TTC549 (cell line): Measurements from ENCODE around the gene INCA1.
"Not testable (repeated sequence)": the region's sequence is repeated elsewhere in the genome, so short reads cannot be mapped to it uniquely, and the experiment has no call there.

Experiments used
- FAIRE-seq: peaks from 2 replicates; lab custom pipeline; 2012; peaks lifted over from hg19 to GRCh38; lab: Jason Lieb, UNC

The INCA1 gene, protein sequence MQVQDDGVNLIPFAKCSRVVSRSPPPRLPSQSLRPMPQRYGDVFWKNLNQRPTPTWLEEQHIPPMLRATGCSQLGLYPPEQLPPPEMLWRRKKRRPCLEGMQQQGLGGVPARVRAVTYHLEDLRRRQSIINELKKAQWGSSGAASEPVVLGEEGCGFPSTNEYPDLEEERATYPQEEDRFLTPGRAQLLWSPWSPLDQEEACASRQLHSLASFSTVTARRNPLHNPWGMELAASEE

GRCh38 chr17:4997302-4998026 is at the start of gene INCA1, which contains the start of gene KIF1C:
TSS of gene INCA1 (minus strand) at chr17:4997522. CDS start at chr17:4994437, 3,085 bp downstream.
TSS of gene KIF1C (plus strand) at chr17:4997950. CDS start at chr17:5000247, 2,297 bp downstream.
- no peak for FAIRE-seq

- FAIRE-seq, result no peak
These were observed 48.2 kb upstream of the INCA1 start for GRCh38 chr17:5045496-5045895.

- FAIRE-seq, result no peak
These were observed 47.3 kb upstream of the INCA1 start for GRCh38 chr17:5044630-5045029.

DNA sequence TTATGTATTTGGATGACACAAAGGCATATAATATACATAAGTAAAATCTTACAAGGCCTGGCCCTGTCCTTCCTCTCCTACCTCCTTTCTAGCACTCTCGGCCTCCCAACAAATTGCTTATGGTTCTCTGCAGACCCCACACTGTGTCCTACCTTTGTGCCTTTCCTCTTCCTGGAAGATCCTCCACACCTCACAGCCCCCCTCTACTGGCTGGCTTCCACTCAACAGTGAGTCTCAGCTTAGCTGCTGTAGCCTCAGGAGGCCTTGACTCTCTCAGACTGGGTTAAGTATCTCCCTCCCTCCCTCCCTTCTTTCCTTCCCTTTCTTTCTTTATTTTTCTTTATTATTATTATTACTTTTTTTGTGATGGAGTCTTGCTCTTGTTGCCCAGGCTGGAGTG is 46.2 kb upstream of the INCA1 start:
- FAIRE-seq, result no peak

- FAIRE-seq, result no peak
These were observed 45.1 kb upstream of the INCA1 start for GRCh38 chr17:5042157-5043022.

GRCh38 chr17:5035315-5035714 is 38.0 kb upstream of the INCA1 start, which contains the start of gene SLC52A1:
TSS of gene SLC52A1 (minus strand) at chr17:5035426. CDS start at chr17:5034606, 820 bp downstream.
- FAIRE-seq, result no peak

DNA sequence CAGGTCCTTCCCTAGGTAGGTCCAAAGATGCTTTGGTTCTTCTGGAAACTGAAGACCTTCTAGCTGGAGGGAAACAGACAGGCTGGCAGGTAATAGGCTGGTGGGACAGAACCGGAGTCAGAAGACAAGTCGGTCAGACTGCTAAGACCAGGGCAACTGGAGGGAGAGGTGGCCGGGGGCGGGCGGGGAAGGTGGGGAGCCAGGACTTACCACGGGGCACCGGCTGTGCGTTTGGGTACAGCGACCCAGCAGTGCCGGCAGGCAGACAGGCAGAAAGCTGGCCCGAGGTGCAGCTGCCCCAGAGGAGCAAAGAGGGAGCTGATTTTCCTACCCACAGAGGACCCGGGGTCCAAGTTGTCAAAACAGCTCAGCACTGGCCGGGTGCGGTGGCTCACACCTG is 37.3 kb upstream of the INCA1 start:
- FAIRE-seq, result no peak

- FAIRE-seq, result no peak
These were observed 36.7 kb upstream of the INCA1 start for GRCh38 chr17:5034063-5034462.

GRCh38 chr17:5033352-5034015 is 36.2 kb upstream of the INCA1 start:
- FAIRE-seq, result no peak

GRCh38 chr17:5032865-5033264 is 35.5 kb upstream of the INCA1 start:
- no peak for FAIRE-seq

DNA sequence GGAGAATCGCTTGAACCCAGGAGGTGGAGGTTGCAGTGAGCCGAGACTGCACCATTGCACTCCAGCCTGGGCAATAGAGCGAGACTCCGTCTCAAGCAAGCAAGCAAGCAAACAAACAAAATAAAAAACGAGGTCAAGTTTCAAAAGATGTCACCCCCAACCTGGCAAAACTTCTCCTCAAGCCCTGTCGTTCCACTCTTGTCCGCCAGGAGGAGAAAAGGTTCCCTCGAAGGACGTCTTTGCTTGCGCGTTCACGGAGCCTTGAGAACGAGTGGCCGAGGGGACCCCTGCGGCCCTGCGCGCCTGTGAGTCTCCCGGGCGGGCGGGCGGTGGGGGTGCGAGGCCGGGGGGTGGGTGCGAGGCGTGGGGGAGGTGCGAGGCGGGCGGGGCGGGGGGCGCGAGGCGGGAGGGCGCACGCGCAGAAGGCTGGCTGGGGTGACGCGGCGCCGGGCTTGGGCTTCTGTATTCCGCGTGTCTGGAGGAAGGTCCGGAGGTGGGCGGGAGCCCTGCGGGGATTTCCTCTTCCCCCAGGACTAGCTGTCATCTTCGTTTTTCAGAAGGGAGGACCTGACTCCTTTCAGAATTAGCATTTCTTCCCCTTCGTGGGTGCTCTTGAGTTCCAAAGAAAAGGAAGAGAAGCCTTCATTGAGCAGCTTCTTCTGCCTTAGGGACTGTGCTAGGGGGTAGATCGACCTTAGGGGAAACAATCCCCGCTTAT is 34.2 kb upstream of the INCA1 start:
- FAIRE-seq, result no peak

- not testable (repeated sequence) for FAIRE-seq
These were observed 32.8 kb upstream of the INCA1 start for GRCh38 chr17:5030168-5030567.

GRCh38 chr17:5027916-5028315 is 30.6 kb upstream of the INCA1 start:
- no peak for FAIRE-seq

DNA sequence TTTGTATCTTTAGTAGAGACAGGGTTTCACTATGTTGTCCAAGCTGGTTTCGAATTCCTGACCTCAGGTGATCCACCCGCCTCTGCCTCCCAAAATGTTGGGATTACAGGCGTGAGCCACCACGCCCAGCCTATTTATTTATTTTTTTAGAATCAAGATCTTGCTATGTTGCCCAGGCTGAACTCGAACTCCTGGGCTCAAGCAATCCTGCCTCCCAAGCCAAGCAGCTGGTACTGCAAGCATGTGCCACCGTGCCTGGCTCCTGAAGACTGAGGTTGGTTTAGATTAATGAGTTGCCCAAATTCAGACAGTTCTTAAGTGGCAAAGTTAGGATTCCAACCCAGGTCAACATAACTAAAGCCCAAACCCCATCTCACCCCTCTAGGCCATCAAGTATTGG is 30.0 kb upstream of the INCA1 start:
- no peak for FAIRE-seq

DNA sequence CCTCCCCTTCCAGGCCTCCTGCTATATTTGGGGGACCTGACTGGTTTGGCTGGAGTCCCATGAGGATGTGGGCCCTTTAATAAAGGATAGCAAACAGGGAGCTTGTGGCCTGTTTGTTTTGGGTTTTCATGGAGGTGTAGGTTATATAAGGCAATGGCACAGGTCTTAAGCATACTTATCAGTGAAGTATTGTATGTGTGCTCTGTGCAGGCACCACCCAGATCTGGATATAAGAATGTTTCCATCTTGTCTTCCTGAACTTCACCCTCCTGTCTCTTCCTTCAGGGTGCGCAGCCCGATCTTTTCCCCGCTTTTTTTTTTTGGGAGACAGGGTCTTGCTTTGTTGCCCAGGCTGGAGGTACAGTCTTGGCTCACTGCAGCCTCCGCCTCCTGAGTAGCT is 27.3 kb upstream of the INCA1 start:
- no peak for FAIRE-seq

- no peak for FAIRE-seq
These were observed 26.3 kb upstream of the INCA1 start for GRCh38 chr17:5023588-5024147.

DNA sequence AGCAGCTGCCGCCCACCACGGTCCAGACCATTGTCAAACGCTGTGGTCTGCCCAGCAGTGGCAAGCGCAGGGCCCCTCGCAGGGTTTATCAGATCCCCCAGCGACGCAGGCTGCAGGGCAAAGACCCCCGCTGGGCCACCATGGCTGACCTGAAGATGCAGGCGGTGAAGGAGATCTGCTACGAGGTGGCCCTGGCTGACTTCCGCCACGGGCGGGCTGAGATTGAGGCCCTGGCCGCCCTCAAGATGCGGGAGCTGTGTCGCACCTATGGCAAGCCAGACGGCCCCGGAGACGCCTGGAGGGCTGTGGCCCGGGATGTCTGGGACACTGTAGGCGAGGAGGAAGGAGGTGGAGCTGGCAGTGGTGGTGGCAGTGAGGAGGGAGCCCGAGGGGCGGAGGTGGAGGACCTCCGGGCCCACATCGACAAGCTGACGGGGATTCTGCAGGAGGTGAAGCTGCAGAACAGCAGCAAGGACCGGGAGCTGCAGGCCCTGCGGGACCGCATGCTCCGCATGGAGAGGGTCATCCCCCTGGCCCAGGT is 24.9 kb upstream of the INCA1 start:
- FAIRE-seq, result no peak

DNA sequence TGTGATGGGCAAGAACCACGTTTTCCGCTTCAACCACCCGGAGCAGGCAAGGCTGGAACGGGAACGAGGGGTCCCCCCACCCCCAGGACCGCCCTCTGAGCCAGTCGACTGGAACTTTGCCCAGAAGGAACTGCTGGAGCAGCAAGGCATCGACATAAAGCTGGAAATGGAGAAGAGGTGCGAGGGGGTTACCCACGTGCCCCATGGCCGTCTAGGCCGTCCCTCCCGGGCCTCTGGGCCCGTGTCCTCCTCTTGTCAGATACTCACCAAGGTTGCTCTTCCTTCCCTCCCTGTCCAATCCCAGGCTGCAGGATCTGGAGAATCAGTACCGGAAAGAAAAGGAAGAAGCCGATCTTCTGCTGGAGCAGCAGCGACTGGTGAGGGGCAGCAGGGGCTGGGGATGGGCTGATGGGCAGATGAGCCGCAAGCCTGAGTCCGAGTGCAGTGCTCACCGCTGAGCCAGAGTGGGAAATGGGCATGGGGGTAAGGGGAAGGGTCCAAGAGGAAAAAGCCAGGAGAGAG is 23.2 kb upstream of the INCA1 start:
- FAIRE-seq, result no peak

GRCh38 chr17:5019475-5019956 is 22.2 kb upstream of the INCA1 start:
- no peak for FAIRE-seq

DNA sequence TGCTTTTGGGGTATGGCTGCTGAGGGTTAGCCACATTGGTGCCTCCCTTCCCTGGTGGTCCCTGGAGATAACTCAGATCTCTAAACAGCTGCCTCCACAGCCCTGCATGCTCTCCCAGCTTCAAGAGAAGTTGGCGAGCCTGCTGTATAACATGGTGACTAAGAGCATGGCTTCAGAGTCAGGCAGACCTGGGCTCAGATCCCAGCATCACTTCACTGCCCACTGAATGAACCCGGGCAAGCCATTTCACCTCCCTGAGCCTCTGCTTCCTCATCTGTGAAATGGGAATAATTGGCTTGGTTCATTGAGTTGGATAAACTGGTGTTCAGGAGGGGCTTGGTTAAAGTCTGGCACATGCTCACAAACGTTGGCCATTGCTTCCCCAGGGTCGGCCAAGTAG is 17.0 kb upstream of the INCA1 start:
- no peak for FAIRE-seq

DNA sequence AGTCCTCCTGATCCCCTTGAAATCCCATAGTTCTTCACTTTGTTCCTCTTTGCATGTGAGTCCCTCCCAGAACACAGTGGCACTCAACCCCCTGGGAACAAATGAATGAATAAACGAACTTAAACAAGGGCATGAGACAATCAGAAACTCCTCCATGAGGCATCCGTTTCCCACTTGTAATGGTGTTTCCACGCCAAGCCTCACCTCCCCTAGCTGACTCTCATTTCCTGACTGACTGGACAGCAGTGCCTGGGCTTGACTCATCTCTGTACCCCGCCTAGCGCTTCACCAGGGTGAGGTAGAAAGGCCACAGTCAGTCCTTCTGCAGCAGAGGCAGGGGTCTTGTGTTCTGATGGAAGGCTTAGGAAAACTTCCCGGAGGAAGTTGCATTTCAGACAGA is 14.6 kb upstream of the INCA1 start:
- no peak for FAIRE-seq
